NCI-H187 (cell line): ENCODE results near the gene ZNF367.

Source experiments
- DNase-seq, 2 experiments: peaks; one replicate each; lab custom pipeline; 2025; lab: John Stamatoyannopoulos, UW

ZNF367 gene

GRCh38 chr9:96418083-96418919 lies at the start of gene ZNF367:
ZNF367 (minus strand) TSS chr9:96418370; CDS start chr9:96418032, 338 bp downstream.
- peak; percentile 92 for DNase-seq

GRCh38 chr9:96467784-96468183 lies 49.6 kb upstream of the ZNF367 start:
- no peak for DNase-seq

- no peak for DNase-seq
Observed at GRCh38 chr9:96464426-96464825, 46.3 kb upstream of the ZNF367 start.

GRCh38 chr9:96462541-96462940 lies 44.4 kb upstream of the ZNF367 start:
- DNase-seq = no peak

- no peak for DNase-seq
Observed at GRCh38 chr9:96461336-96461735, 43.2 kb upstream of the ZNF367 start.

- no peak for DNase-seq
Observed at GRCh38 chr9:96460882-96461281, 42.7 kb upstream of the ZNF367 start.

GRCh38 chr9:96460470-96460869 lies 42.3 kb upstream of the ZNF367 start:
- DNase-seq = no peak

GRCh38 chr9:96459268-96460007 lies 41.3 kb upstream of the ZNF367 start:
- DNase-seq = no peak

GRCh38 chr9:96458226-96458625 lies 40.1 kb upstream of the ZNF367 start:
- DNase-seq = no peak

GRCh38 chr9:96457266-96457665 lies 39.1 kb upstream of the ZNF367 start:
- no peak for DNase-seq

- no peak for DNase-seq
Observed at GRCh38 chr9:96453625-96454024, 35.5 kb upstream of the ZNF367 start.

- DNase-seq = no peak
Observed at GRCh38 chr9:96450613-96451528, 32.7 kb upstream of the ZNF367 start.

GRCh38 chr9:96449845-96450612 lies 31.9 kb upstream of the ZNF367 start, which contains the start of gene HABP4:
HABP4 (plus strand) TSS chr9:96450169; CDS start chr9:96450280, 111 bp downstream.
- peak; percentile 60 to 91 for DNase-seq

- DNase-seq = no peak
Observed at GRCh38 chr9:96449523-96449844, 31.3 kb upstream of the ZNF367 start.

- no peak for DNase-seq
Observed at GRCh38 chr9:96448546-96449170, 30.5 kb upstream of the ZNF367 start.

- no peak for DNase-seq
Observed at GRCh38 chr9:96447406-96447805, 29.2 kb upstream of the ZNF367 start.

- no peak for DNase-seq
Observed at GRCh38 chr9:96442491-96442890, 24.3 kb upstream of the ZNF367 start.

- no peak for DNase-seq
Observed at GRCh38 chr9:96441798-96442445, 23.8 kb upstream of the ZNF367 start.

GRCh38 chr9:96440671-96441199 lies 22.6 kb upstream of the ZNF367 start:
- no peak for DNase-seq

- no peak for DNase-seq
Observed at GRCh38 chr9:96437454-96437853, 19.3 kb upstream of the ZNF367 start.
